HG03108 (cell line): ENCODE results near the gene KLHL40.

Experiments
- ATAC-seq: cut with Tn5 transposase; IDR thresholded peaks from one replicate; pipeline ENCODE4 v1.9.1; 2021; ENCODE audit warnings: moderate library complexity; ENCODE audit not compliant: unreplicated experiment

The KLHL40 gene

GRCh38 chr3:42735019-42735418 is 49.7 kb downstream of the KLHL40 start:
- ATAC-seq = no peak

- no peak for ATAC-seq
Measured at GRCh38 chr3:42735615-42736014, 50.3 kb downstream of the KLHL40 start.

GRCh38 chr3:42736081-42736480 is 50.7 kb downstream of the KLHL40 start:
- ATAC-seq = no peak

DNA sequence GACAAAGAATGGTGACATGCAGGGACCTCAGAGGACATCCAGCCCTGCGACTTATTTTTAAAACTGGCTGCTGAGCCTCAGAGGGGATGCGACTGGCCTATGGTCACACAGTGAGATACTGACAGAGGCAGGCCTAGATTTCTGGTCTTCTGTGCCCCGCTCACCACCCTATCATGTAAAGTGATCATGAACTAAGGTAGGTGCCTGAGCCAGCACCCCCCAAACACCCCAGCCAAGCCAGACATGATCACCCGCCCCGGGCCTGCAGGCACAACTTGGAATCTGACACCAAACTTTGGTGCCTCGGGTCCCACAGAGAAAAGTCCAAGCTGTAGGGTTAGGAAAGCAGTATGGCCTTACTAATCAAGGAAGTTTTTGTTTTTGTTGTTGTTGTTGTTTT is 51.2 kb downstream of the KLHL40 start:
- no peak for ATAC-seq

- no peak for ATAC-seq
Measured at GRCh38 chr3:42739401-42740158, 54.2 kb downstream of the KLHL40 start.

DNA sequence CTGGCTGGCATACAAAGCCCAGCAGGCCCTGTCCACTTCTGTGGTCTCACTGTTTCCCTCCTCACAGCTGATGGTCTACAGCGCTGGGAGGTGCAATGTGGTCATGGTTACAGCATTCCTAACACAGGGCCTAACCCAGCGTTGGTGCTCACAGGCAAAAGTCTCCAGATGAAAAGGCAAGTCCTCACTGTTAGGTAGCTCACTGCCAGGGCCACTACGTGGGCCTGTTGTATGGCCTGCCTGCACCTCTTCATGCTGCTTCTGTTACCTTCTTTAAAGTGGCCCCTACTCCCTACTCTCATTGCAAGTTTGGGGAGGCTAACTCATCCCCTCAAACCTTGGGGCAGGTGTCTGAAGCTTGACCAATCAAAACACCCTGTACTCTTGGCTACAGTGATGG is 56.5 kb downstream of the KLHL40 start:
- ATAC-seq = no peak
